Measurements from ENCODE around the gene SARM1. TPM values are rescaled to one million over a fixed set of nuclear protein-coding genes. Genes with fewer than 3 reads are reported as not detected.

Gene SARM1
- total and polyA plus RNA-seq, 2 of the 13 experiments (the other 11 are each of a cell fraction or from before 2014, with no cell fraction given), result 0.73 to 0.86 TPM

GRCh38 chr17:28334666-28335200, 36.8 kb upstream of the SARM1 start (continued):
- TF ChIP-seq NFIB (CRISPR knock-in tag; IDR thresholded peaks at IDR 0.05; ENCODE audit: borderline replicate concordance) (no peak), FIP1L1 (IDR thresholded peaks at IDR 0.05; ENCODE audit: borderline replicate concordance, insufficient read depth, low read depth, low read length) (no peak), MTF2 (CRISPR knock-in tag; IDR thresholded peaks at IDR 0.05; ENCODE audit: borderline replicate concordance) (no peak), HNF1A (IDR thresholded peaks at IDR 0.05; ENCODE audit: low read depth) (no peak), HNF1A (CRISPR knock-in tag; IDR thresholded peaks at IDR 0.05; ENCODE audit: borderline replicate concordance) (no peak), ZFP1 (CRISPR knock-in tag; IDR thresholded peaks at IDR 0.05) (no peak), ZFP36 (IDR thresholded peaks at IDR 0.05; ENCODE audit: borderline replicate concordance, low read depth, low read length, partially characterized antibody) (no peak), WIZ (CRISPR knock-in tag; IDR thresholded peaks at IDR 0.05) (no peak), NR3C1 (CRISPR knock-in tag; IDR thresholded peaks at IDR 0.05) (no peak), SMAD3 (CRISPR knock-in tag; IDR thresholded peaks at IDR 0.05) (no peak), SAP130 (CRISPR knock-in tag; IDR thresholded peaks at IDR 0.05; ENCODE audit: low read depth) (no peak), HNRNPH1 (optimal IDR thresholded peaks at IDR 0.05; ENCODE audit: low read depth, low read length) (no peak)
- TF ChIP-seq, protein P1, sequence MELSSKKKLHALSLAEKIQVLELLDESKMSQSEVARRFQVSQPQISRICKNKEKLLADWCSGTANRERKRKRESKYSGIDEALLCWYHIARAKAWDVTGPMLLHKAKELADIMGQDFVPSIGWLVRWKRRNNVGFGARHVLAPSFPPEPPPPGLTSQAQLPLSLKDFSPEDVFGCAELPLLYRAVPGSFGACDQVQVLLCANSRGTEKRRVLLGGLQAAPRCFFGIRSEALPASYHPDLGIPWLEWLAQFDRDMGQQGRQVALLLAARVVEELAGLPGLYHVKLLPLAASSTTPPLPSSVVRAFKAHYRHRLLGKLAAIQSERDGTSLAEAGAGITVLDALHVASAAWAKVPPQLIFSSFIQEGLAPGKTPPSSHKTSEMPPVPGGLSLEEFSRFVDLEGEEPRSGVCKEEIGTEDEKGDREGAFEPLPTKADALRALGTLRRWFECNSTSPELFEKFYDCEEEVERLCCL (CRISPR knock-in tag; IDR thresholded peaks at IDR 0.05; ENCODE audit: borderline replicate concordance), result no peak
- TF ChIP-seq, protein P2, sequence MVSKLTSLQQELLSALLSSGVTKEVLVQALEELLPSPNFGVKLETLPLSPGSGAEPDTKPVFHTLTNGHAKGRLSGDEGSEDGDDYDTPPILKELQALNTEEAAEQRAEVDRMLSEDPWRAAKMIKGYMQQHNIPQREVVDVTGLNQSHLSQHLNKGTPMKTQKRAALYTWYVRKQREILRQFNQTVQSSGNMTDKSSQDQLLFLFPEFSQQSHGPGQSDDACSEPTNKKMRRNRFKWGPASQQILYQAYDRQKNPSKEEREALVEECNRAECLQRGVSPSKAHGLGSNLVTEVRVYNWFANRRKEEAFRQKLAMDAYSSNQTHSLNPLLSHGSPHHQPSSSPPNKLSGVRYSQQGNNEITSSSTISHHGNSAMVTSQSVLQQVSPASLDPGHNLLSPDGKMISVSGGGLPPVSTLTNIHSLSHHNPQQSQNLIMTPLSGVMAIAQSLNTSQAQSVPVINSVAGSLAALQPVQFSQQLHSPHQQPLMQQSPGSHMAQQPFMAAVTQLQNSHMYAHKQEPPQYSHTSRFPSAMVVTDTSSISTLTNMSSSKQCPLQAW (CRISPR knock-in tag; IDR thresholded peaks at IDR 0.05), result no peak
- TF ChIP-seq, protein P3, sequence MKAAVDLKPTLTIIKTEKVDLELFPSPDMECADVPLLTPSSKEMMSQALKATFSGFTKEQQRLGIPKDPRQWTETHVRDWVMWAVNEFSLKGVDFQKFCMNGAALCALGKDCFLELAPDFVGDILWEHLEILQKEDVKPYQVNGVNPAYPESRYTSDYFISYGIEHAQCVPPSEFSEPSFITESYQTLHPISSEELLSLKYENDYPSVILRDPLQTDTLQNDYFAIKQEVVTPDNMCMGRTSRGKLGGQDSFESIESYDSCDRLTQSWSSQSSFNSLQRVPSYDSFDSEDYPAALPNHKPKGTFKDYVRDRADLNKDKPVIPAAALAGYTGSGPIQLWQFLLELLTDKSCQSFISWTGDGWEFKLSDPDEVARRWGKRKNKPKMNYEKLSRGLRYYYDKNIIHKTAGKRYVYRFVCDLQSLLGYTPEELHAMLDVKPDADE (CRISPR knock-in tag; IDR thresholded peaks at IDR 0.05), result no peak
- TF ChIP-seq, protein P4, sequence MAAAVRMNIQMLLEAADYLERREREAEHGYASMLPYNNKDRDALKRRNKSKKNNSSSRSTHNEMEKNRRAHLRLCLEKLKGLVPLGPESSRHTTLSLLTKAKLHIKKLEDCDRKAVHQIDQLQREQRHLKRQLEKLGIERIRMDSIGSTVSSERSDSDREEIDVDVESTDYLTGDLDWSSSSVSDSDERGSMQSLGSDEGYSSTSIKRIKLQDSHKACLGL (CRISPR knock-in tag; IDR thresholded peaks at IDR 0.05), result no peak
- TF ChIP-seq, protein P5, sequence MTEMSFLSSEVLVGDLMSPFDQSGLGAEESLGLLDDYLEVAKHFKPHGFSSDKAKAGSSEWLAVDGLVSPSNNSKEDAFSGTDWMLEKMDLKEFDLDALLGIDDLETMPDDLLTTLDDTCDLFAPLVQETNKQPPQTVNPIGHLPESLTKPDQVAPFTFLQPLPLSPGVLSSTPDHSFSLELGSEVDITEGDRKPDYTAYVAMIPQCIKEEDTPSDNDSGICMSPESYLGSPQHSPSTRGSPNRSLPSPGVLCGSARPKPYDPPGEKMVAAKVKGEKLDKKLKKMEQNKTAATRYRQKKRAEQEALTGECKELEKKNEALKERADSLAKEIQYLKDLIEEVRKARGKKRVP (CRISPR knock-in tag; IDR thresholded peaks at IDR 0.05), result no peak
- TF ChIP-seq, protein P6, sequence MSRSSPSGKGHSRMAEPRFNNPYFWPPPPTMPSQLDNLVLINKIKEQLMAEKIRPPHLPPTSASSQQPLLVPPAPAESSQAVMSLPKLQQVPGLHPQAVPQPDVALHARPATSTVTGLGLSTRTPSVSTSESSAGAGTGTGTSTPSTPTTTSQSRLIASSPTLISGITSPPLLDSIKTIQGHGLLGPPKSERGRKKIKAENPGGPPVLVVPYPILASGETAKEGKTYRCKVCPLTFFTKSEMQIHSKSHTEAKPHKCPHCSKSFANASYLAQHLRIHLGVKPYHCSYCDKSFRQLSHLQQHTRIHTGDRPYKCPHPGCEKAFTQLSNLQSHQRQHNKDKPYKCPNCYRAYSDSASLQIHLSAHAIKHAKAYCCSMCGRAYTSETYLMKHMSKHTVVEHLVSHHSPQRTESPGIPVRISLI (CRISPR knock-in tag; IDR thresholded peaks at IDR 0.05; ENCODE audit: borderline replicate concordance), result no peak
